NCI-H524 treated with DMSO at 0.1 percent for 48 hours (cell line): ENCODE measurements around the gene KLF17.

ENCODE experiments used
- DNase-seq: peaks from one replicate; lab custom pipeline; 2025; lab: John Stamatoyannopoulos, UW

KLF17 gene

GRCh38 chr1:44118682-44119081 lies at the start of gene KLF17:
TSS of gene KLF17 (plus strand) at chr1:44118821. CDS start at chr1:44118908, 87 bp downstream.
- no peak for DNase-seq

GRCh38 chr1:44071461-44071860 lies 47.2 kb upstream of the KLF17 start:
- DNase-seq = no peak

GRCh38 chr1:44072204-44072603 lies 46.4 kb upstream of the KLF17 start:
- no peak for DNase-seq

- DNase-seq = no peak
Measured at GRCh38 chr1:44072821-44073220, 45.8 kb upstream of the KLF17 start.

- DNase-seq = no peak
Measured at GRCh38 chr1:44073528-44073927, 45.1 kb upstream of the KLF17 start.

- DNase-seq = no peak
Measured at GRCh38 chr1:44074415-44074814, 44.2 kb upstream of the KLF17 start.

- DNase-seq = no peak
Measured at GRCh38 chr1:44076066-44076465, 42.6 kb upstream of the KLF17 start.

- no peak for DNase-seq
Measured at GRCh38 chr1:44077421-44077820, 41.2 kb upstream of the KLF17 start.

- DNase-seq = no peak
Measured at GRCh38 chr1:44078104-44078503, 40.5 kb upstream of the KLF17 start.

GRCh38 chr1:44079566-44079965 lies 39.1 kb upstream of the KLF17 start:
- no peak for DNase-seq

GRCh38 chr1:44084998-44085675 lies 33.5 kb upstream of the KLF17 start:
- DNase-seq = no peak

GRCh38 chr1:44086692-44087474 lies 31.7 kb upstream of the KLF17 start:
- peak; percentile 28 for DNase-seq

- DNase-seq = no peak
Measured at GRCh38 chr1:44089371-44090048, 29.1 kb upstream of the KLF17 start.

GRCh38 chr1:44090429-44091252 lies 28.0 kb upstream of the KLF17 start:
- DNase-seq = no peak

- DNase-seq = no peak
Measured at GRCh38 chr1:44094047-44094446, 24.6 kb upstream of the KLF17 start.

GRCh38 chr1:44100183-44100868 lies 18.3 kb upstream of the KLF17 start:
- DNase-seq = no peak

- DNase-seq = no peak
Measured at GRCh38 chr1:44101328-44101727, 17.3 kb upstream of the KLF17 start.

GRCh38 chr1:44103270-44104131 lies 15.1 kb upstream of the KLF17 start:
- DNase-seq = no peak

GRCh38 chr1:44105810-44106209 lies 12.8 kb upstream of the KLF17 start:
- no peak for DNase-seq

GRCh38 chr1:44108241-44108640 lies 10.4 kb upstream of the KLF17 start:
- DNase-seq = no peak

- DNase-seq = no peak
Measured at GRCh38 chr1:44108971-44109370, 9.7 kb upstream of the KLF17 start.
